GM23248 (cell line): ENCODE measurements around the gene ABCC10. TPM values are rescaled to one million over a fixed set of nuclear protein-coding genes. Genes with fewer than 3 reads are reported as not detected.

Experiments used
- DNase-seq: peaks from one replicate; pipeline ENCODE4 v3.0.0-alpha.2; 2015
- H2AFZ ChIP-seq: fragments of 200-600 bp; sonication (generic); 2 replicates; pipeline ENCODE4 v1.6.1; 2016; ENCODE audit warnings: antibody characterized with exemption
- H3F3A ChIP-seq: fragments of 200-600 bp; sonication (generic); 2 replicates; pipeline ENCODE4 v1.6.1; 2016; ENCODE audit warnings: mild to moderate bottlenecking, antibody characterized with exemption, mixed run types; ENCODE audit not compliant: insufficient read depth
- H3K27ac ChIP-seq: fragments of 200-600 bp; sonication (generic); 2 replicates; pipeline ENCODE4 v1.5.1; 2016; ENCODE audit warnings: mild to moderate bottlenecking
- H3K27me3 ChIP-seq: fragments of 200-600 bp; sonication (generic); replicated peaks from 2 replicates; pipeline ENCODE4 v1.6.1; 2016; ENCODE audit warnings: mild to moderate bottlenecking; ENCODE audit not compliant: insufficient read depth
- H3K36me3 ChIP-seq: fragments of 200-600 bp; sonication (generic); 2 replicates; pipeline ENCODE4 v1.6.1; 2016; ENCODE audit warnings: low read depth, mild to moderate bottlenecking
- H3K4me1 ChIP-seq: fragments of 200-600 bp; sonication (generic); 2 replicates; pipeline ENCODE4 v1.6.1; 2016; ENCODE audit warnings: mild to moderate bottlenecking; ENCODE audit not compliant: insufficient read depth
- H3K4me2 ChIP-seq: fragments of 200-600 bp; sonication (generic); one replicate; pipeline ENCODE4 v1.6.1; 2016; ENCODE audit warnings: mild to moderate bottlenecking; ENCODE audit not compliant: unreplicated experiment
- H3K4me3 ChIP-seq: fragments of 200-600 bp; sonication (generic); 2 replicates; pipeline ENCODE4 v1.5.1; 2016; ENCODE audit warnings: mild to moderate bottlenecking
- H3K79me2 ChIP-seq: fragments of 200-600 bp; sonication (generic); 2 replicates; pipeline ENCODE4 v1.6.1; 2016; ENCODE audit warnings: mild to moderate bottlenecking; ENCODE audit not compliant: insufficient read depth
- H3K9ac ChIP-seq: fragments of 200-600 bp; sonication (generic); 2 replicates; pipeline ENCODE4 v1.6.1; 2016; ENCODE audit warnings: mild to moderate bottlenecking
- H3K9me2 ChIP-seq: fragments of 200-600 bp; sonication (generic); 2 replicates; pipeline ENCODE4 v1.6.1; 2016; ENCODE audit warnings: mixed run types, mild to moderate bottlenecking, moderate library complexity; ENCODE audit not compliant: insufficient read depth
- H3K9me3 ChIP-seq: fragments of 200-600 bp; sonication (generic); one replicate; pipeline ENCODE4 v1.6.1; 2017; ENCODE audit warnings: low read depth
- H4K20me1 ChIP-seq: fragments of 200-600 bp; sonication (generic); 2 replicates; pipeline ENCODE4 v1.6.0; 2016; ENCODE audit not compliant: insufficient read depth
- EZH2 ChIP-seq: fragments of 200-600 bp; sonication (generic); IDR thresholded peaks from 2 replicates; pipeline ENCODE4 v1.6.1; 2018; ENCODE audit warnings: antibody characterized with exemption, mild to moderate bottlenecking; ENCODE audit not compliant: insufficient read depth, poor library complexity, severe bottlenecking
- EZH2phosphoT487 ChIP-seq: fragments of 200-600 bp; sonication (generic); IDR thresholded peaks from 2 replicates; pipeline ENCODE4 v1.6.1; 2018; ENCODE audit warnings: antibody characterized with exemption, moderate library complexity, mild to moderate bottlenecking, low read depth; ENCODE audit not compliant: insufficient read depth
- WGBS, 2 experiments: methylation state at CpG; one replicate each; pipeline ENCODE4 v1.1.6; 2015 to 2017; ENCODE audit warnings: low lambda C conversion rate in 2 of 2, low coverage in 1 of 2; ENCODE audit errors: missing lambda C conversion rate in 2 of 2; 5-methylcytosine and 5-hydroxymethylcytosine counted together
- in situ Hi-C: fragments of 300-500 bp; cut with MboI; formaldehyde crosslinking; loops from 2 replicates; pipeline ENCODE4 v1.15.0; 2020
- polyA plus RNA-seq: library from polyadenylated mRNA; unstranded; fragments of >200 nt; fragmentation: Nextera tagmentation; extraction: Ambion mirVana; gene quantifications from 2 replicates; pipeline ENCODE4 v1.2.1, GENCODE V29; 2016
- total RNA-seq: library from RNA; depleted of rRNA; stranded (reverse); fragments of >200 nt; shearing (Covaris generic); gene quantifications from 2 replicates; pipeline ENCODE4 v1.2.3, GENCODE V29; 2014

The ABCC10 gene
- total and polyA plus RNA-seq, 2 experiments from 2014 or later = 20.0 to 21.3 TPM

DNA sequence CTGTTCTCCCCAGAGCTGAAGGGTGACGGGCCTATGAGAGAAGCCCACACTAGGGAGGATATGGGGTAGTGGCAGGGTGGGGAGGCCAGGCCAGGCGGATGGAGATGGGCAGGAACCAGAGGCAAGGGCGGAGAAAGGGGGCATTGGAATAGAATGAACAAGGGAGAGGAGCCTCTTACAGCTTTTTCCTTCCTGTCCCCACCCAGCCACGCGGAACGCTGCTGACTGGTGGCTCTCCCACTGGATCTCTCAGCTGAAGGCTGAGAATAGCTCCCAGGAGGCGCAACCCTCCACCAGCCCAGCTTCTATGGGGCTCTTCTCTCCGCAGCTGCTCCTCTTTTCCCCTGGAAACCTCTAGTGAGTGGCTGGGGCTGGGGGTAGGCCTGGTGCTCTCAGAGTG, 17.2 kb downstream of the ABCC10 start:
- H3K9me3 ChIP-seq = no peaks in the 10 kb centered on the region
- no peak for DNase-seq
- no peaks in the 10 kb centered on the region for H3K4me1 ChIP-seq
- H3K79me2 ChIP-seq = no peaks in the 10 kb centered on the region
- no peak for TF ChIP-seq EZH2
- TF ChIP-seq EZH2phosphoT487 = no peak
- no peaks in the 10 kb centered on the region; the same call in 1 of the 2 replicates for H3K36me3 ChIP-seq
- no peak overlapping the region for H3K9ac ChIP-seq
- in situ Hi-C loops = no loop called here
- H3K27ac ChIP-seq = no peak overlapping the region
- no peak overlapping the region for H2AFZ ChIP-seq
- H3K4me2 ChIP-seq = no peak overlapping the region
- 80 to 84% methylated on average over 8 of the region's 8 CpGs for WGBS, 2 experiments
- no peaks in the 10 kb centered on the region for H3K9me2 ChIP-seq
- H3K27me3 ChIP-seq = no peaks in the 10 kb centered on the region
- no peak overlapping the region for H3K4me3 ChIP-seq
- H4K20me1 ChIP-seq = no peaks in the 10 kb centered on the region
- no peaks in the 10 kb centered on the region for H3F3A ChIP-seq

DNA sequence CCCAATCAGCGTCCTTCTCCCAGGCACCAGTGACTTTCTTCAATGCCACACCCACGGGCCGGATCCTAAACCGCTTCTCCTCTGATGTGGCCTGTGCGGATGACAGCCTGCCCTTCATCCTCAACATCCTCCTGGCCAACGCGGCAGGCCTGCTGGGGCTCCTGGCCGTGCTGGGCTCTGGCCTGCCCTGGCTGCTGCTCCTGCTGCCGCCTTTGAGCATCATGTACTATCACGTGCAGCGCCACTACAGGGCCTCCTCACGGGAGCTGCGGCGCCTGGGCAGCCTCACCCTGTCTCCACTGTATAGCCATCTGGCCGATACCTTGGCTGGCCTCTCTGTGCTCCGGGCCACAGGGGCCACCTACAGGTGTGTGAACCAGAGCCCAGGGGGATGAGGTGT, 18.2 kb downstream of the ABCC10 start:
- no peaks in the 10 kb centered on the region for H3K4me1 ChIP-seq
- no peak for DNase-seq
- H3K4me3 ChIP-seq = no peak overlapping the region
- no peaks in the 10 kb centered on the region; the same call in 1 of the 2 replicates for H3K36me3 ChIP-seq
- H2AFZ ChIP-seq = no peak overlapping the region
- WGBS, 2 experiments = 88% methylated on average over 16 of the region's 16 CpGs
- H3K27me3 ChIP-seq = no peaks in the 10 kb centered on the region
- TF ChIP-seq EZH2 (no peak), EZH2phosphoT487 (no peak)
- no peak overlapping the region for H3K27ac ChIP-seq
- no peaks in the 10 kb centered on the region for H3F3A ChIP-seq
- no peaks in the 10 kb centered on the region for H3K9me3 ChIP-seq
- no peaks in the 10 kb centered on the region for H3K79me2 ChIP-seq
- no peak overlapping the region for H3K9ac ChIP-seq
- H4K20me1 ChIP-seq = no peaks in the 10 kb centered on the region
- H3K9me2 ChIP-seq = no peaks in the 10 kb centered on the region
- no peak overlapping the region for H3K4me2 ChIP-seq
- in situ Hi-C loops = no loop called here

DNA sequence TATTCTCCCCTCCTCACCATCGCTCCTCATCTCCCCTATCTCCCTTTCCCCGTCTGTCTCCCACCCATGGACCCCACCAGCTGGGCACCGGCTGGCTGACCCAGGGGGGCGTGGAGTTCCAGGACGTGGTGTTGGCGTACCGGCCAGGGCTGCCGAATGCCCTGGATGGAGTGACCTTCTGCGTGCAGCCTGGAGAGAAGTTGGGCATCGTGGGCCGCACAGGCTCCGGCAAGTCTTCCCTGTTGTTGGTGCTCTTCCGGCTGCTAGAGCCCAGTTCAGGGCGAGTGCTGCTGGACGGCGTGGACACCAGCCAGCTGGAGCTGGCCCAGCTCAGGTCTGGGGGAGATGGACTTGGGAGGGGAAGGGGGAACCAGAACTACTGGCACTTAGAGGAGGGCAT, 20.3 kb downstream of the ABCC10 start:
- Histone ChIP-seq H3K79me2 (no peaks in the 10 kb centered on the region), H3K9me2 (no peaks in the 10 kb centered on the region), H3K27me3 (no peaks in the 10 kb centered on the region), H3K36me3 (no peaks in the 10 kb centered on the region; the same call in 1 of the 2 replicates), H3K9me3 (no peaks in the 10 kb centered on the region), H3K9ac (no peak overlapping the region), H3F3A (peaks cover under 1% of the 10 kb centered on the region; the same call in 1 of the 2 replicates), H3K4me1 (no peaks in the 10 kb centered on the region), H2AFZ (no peak overlapping the region), H4K20me1 (no peaks in the 10 kb centered on the region), H3K4me2 (no peak overlapping the region), H3K27ac (no peak overlapping the region), H3K4me3 (no peak overlapping the region)
- in situ Hi-C loops = no loop called here
- 94% methylated on average over 16 of the region's 16 CpGs for WGBS, 2 experiments
- TF ChIP-seq EZH2 (no peak), EZH2phosphoT487 (no peak)
- no peak for DNase-seq

DNA sequence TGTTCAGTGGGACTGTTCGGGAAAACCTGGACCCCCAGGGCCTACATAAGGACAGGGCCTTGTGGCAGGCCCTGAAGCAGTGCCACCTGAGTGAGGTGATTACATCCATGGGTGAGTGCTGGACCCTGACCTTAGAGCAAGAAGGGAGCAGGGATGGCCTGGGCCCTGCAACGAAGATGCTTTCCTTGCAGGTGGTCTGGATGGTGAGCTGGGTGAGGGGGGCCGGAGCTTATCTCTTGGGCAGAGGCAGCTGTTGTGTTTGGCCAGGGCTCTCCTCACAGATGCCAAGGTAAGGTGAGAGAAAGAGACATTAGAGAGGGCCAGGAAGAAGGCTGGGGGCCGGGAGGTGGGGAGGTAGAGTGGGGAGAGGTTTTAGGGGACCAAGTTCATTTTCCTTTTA, 21.6 kb downstream of the ABCC10 start:
- H2AFZ ChIP-seq = no peak overlapping the region
- DNase-seq = no peak
- no peak overlapping the region for H3K4me2 ChIP-seq
- no peaks in the 10 kb centered on the region for H3K9me2 ChIP-seq
- H3K79me2 ChIP-seq = no peaks in the 10 kb centered on the region
- H4K20me1 ChIP-seq = no peaks in the 10 kb centered on the region
- H3K9me3 ChIP-seq = no peaks in the 10 kb centered on the region
- no peaks in the 10 kb centered on the region for H3K36me3 ChIP-seq
- H3K27ac ChIP-seq = no peak overlapping the region
- H3K9ac ChIP-seq = no peak overlapping the region
- H3F3A ChIP-seq = peaks cover 9% of the 10 kb centered on the region; the same call in 1 of the 2 replicates
- no peaks in the 10 kb centered on the region for H3K27me3 ChIP-seq
- 87 to 98% methylated on average over 3 to 4 of the region's 4 CpGs for WGBS, 2 experiments
- in situ Hi-C loops = no loop called here
- H3K4me1 ChIP-seq = no peaks in the 10 kb centered on the region
- TF ChIP-seq EZH2phosphoT487 (no peak), EZH2 (no peak)
- no peak overlapping the region for H3K4me3 ChIP-seq

DNA sequence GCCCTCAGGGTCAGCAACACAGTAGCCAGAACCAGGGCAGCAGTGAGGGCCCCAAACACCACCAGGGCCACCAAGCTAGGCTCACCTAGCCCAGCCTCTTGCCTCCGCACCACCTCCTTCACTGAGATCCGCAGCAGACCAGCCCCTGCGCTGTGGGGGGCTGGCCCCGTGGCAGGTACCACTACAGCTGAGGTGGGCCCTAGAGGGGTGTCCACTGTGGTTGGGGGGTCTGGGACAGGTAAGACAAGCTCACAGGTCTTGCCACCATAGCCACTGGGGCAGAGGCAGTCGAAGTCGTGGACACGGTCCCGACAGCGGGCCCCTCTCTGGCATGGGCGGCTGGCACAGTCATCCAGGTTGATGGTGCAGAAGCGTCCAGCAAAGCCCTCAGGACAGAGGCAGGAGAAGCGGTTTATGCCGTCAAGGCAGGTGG, 23.4 kb downstream of the ABCC10 start:
- WGBS, 2 experiments = 87 to 89% methylated on average over 12 to 13 of the region's 13 CpGs

More for the DNA sequence above, 23.4 kb downstream of the ABCC10 start:
- no peaks in the 10 kb centered on the region for H4K20me1 ChIP-seq
- H3K79me2 ChIP-seq = no peaks in the 10 kb centered on the region
- no peaks in the 10 kb centered on the region for H3K4me1 ChIP-seq
- H3K4me2 ChIP-seq = no peak overlapping the region
- H3K27ac ChIP-seq = no peak overlapping the region
- TF ChIP-seq EZH2phosphoT487 (no peak), EZH2 (no peak)
- no peak overlapping the region for H3K9ac ChIP-seq
- in situ Hi-C loops = loop anchor here (10.0 kb wide), 1 partner anchor 54 kb away; no protein-coding TSS in a partner anchor
- peaks cover 9% of the 10 kb centered on the region; the same call in 1 of the 2 replicates for H3F3A ChIP-seq
- no peak overlapping the region for H2AFZ ChIP-seq
- no peaks in the 10 kb centered on the region for H3K27me3 ChIP-seq
- H3K4me3 ChIP-seq = no peak overlapping the region
- H3K9me3 ChIP-seq = no peaks in the 10 kb centered on the region
- no peak for DNase-seq
- H3K36me3 ChIP-seq = no peaks in the 10 kb centered on the region
- H3K9me2 ChIP-seq = no peaks in the 10 kb centered on the region
